Dendritic cell treated with granulocyte-macrophage colony-stimulating factor and Interleukin-4, amounts not matched to agents 40 ng/mL and 50 ng/mL, for 4 days (primary cell): ENCODE measurements around the gene SLC6A18.
"Not testable (repeated sequence)": the region's sequence is repeated elsewhere in the genome, so short reads cannot be mapped to it uniquely, and the experiment has no call there.

Experiments used
- H3K27ac Mint-ChIP-seq: one replicate; pipeline ENCODE4 v1.8.0; 2022; ENCODE audit warnings: mild to moderate bottlenecking, mixed read lengths
- H3K27me3 Mint-ChIP-seq: one replicate; pipeline ENCODE4 v1.8.0; 2022; ENCODE audit warnings: mild to moderate bottlenecking, mixed read lengths
- H3K36me3 Mint-ChIP-seq: one replicate; pipeline ENCODE4 v1.8.0; 2022; ENCODE audit warnings: low read depth, mixed read lengths
- H3K4me1 Mint-ChIP-seq: one replicate; pipeline ENCODE4 v1.8.0; 2022; ENCODE audit warnings: low read depth, mixed read lengths
- H3K4me3 Mint-ChIP-seq: one replicate; pipeline ENCODE4 v1.8.0; 2022; ENCODE audit warnings: mild to moderate bottlenecking, moderate library complexity, mixed read lengths
- H3K9me3 Mint-ChIP-seq: one replicate; pipeline ENCODE4 v1.8.0; 2022; ENCODE audit warnings: mixed read lengths
- intact Hi-C: fragments of 100-400 bp; cut with micrococcal nuclease; formaldehyde crosslinking; loops from one replicate; pipeline ENCODE4 v1.15.0; 2022

Gene SLC6A18

DNA sequence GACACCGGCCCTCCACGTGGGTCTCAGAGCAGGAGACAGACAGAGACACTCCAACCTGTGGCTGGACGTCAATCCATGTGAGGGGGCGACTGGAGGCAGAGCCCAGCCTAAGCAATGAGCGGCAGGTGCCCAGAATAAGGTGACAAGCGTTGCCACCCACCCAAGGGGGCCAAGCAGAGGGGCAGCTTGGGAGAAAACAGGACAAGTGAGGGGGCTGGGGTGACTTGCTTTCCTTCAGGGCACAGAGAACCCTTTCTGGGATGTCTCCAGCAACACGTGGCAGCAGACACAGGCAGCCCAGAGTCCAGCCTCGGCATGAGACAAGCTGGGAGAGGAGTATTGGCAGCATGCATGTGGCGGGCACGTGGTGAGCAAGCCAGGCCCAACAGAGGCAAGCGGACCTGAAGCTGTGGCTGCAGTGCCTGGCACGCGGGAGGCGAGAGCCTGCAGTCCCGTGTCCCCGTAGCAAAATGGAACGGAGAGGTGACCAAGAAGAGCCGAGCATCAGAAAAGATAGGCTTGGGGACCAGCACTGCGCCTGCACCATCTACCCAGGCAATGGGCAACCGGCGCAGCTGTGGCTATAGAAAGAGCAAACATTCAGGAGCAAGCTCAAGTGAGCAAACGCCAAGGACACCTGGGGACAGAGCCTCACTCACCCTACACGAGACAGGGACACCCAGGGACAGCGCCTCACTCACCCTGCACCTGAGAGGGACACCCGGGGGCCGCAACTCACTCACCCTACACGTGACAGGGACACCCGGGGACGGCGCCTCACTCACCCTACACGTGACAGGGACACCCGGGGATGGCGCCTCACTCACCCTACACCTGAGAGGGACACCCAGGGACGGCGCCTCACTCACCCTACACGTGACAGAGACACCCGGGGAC, 63.5 kb downstream of the SLC6A18 start:
- intact Hi-C loops, result no loop called here
- H3K27me3 Mint-ChIP-seq, result peaks cover 3% of the 10 kb centered on the region
- H3K36me3 Mint-ChIP-seq, result no peaks in the 10 kb centered on the region
- no peak overlapping the region for H3K27ac Mint-ChIP-seq
- no peaks in the 10 kb centered on the region for H3K4me1 Mint-ChIP-seq
- peaks cover 11% of the 10 kb centered on the region for H3K9me3 Mint-ChIP-seq
- no peak overlapping the region for H3K4me3 Mint-ChIP-seq

DNA sequence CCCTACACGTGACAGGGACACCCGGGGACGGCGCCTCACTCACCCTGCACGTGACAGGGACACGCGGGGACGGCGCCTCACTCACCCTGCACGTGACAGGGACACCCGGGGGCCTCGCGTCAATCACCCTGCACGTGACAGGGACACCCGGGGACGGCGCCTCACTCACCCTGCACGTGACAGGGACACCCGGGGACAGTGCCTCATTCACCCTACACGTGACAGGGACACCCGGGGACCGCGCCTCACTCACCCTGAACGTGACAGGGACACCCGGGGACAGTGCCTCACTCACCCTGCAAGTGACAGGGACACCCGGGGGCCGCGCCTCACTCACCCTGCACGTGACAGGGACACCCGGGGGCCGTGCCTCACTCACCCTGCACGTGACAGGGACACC, 64.4 kb downstream of the SLC6A18 start:
- H3K36me3 Mint-ChIP-seq, H3K4me3 Mint-ChIP-seq, intact Hi-C loops, H3K27ac Mint-ChIP-seq, H3K4me1 Mint-ChIP-seq: not testable (repeated sequence)
- Mint-ChIP-seq H3K27me3 (peaks cover 11% of the 10 kb centered on the region), H3K9me3 (peaks cover 11% of the 10 kb centered on the region)

DNA sequence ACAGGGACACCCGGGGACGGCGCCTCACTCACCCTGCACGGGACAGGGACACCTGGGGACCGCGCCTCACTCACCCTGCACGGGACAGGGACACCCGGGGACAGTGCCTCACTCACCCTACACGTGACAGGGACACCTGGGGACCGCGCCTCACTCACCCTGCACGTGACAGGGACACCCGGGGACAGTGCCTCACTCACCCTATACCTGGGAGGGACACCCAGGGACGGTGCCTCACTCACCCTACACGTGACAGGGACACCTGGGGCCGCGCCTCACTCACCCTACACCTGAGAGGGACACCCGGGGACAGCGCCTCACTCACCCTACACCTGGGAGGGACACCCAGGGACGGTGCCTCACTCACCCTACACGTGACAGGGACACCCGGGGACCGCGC, 65.8 kb downstream of the SLC6A18 start:
- H3K27ac Mint-ChIP-seq, H3K4me3 Mint-ChIP-seq, H3K4me1 Mint-ChIP-seq, H3K36me3 Mint-ChIP-seq, intact Hi-C loops: not testable (repeated sequence)
- H3K9me3 Mint-ChIP-seq, result peaks cover 11% of the 10 kb centered on the region
- peaks cover 22% of the 10 kb centered on the region for H3K27me3 Mint-ChIP-seq

DNA sequence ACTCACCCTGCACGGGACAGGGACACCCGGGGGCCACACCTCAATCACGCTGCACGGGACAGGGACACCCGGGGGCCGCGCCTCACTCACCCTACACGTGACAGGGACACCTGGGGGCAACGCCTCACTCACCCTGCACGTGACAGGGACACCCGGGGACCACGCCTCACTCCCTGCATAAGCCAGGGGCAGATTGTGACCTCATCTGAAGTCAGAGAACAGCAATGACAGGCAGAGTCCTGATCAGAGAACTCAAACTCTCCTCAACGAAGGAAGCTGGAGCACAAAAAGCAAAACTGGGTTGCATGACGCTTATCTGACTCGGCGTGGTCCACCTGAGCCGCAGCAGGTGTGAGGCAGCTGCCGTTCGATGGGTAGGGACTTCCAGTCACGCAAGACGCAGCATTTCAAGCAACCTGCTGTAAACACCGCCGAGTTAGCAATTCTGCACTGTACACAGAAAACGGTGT, 66.5 kb downstream of the SLC6A18 start:
- Mint-ChIP-seq H3K27ac (no peak overlapping the region), H3K27me3 (peaks cover 26% of the 10 kb centered on the region), H3K9me3 (peaks cover 11% of the 10 kb centered on the region), H3K36me3 (no peaks in the 10 kb centered on the region), H3K4me1 (no peaks in the 10 kb centered on the region), H3K4me3 (no peak overlapping the region)
- intact Hi-C loops, result no loop called here

DNA sequence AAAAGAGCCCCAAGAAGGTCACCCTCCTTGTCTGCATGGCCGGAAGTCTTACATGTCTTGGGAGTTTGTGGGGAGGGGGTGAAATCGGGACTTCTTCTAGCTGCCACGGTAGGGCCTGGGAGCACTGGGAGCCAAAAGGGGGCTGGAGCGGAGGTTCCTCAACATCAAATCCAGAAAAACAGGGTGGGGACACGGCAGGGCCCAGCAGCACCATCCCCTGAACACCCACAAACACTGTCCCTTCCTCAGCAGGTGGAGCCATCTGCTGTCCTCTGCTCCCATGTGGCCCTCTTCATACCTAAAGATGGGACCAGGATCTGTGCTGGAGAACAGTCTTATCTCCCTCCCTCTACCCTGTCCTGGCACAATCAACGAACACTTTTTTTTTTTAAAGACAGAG, 67.0 kb downstream of the SLC6A18 start:
- Mint-ChIP-seq H3K27ac (no peak overlapping the region), H3K4me1 (no peaks in the 10 kb centered on the region), H3K9me3 (peaks cover 11% of the 10 kb centered on the region), H3K4me3 (no peak overlapping the region), H3K27me3 (peaks cover 31% of the 10 kb centered on the region), H3K36me3 (no peaks in the 10 kb centered on the region)
- intact Hi-C loops, result no loop called here

DNA sequence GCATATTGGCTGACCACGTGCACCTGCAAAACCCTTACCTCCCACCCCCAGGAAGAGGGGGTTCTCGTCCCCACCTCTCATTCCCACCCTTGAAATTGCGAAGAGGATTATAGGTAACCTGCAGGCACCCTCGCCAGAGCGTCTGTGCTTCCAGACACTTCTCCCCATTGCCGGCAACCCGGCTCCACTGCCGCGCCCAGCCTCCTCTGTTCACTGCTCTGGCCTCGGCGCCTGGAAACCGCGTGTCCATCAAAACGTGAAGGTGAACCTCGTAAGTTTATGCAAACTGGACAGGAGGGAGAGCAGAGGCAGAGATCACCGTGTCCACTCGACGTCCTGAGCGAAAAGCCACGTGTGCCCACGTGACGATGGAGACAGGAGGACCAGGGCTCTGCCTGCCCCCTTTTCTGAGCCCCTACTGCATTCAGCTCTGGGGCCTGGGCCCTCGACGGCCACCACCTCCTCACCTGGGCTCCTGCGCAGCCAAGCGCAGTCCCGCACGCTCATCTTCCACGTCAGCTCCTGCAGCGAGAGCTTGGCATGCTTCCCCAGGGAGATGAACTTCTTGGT, 67.8 kb downstream of the SLC6A18 start:
- no peaks in the 10 kb centered on the region for H3K4me1 Mint-ChIP-seq
- H3K4me3 Mint-ChIP-seq, result no peak overlapping the region
- no peaks in the 10 kb centered on the region for H3K36me3 Mint-ChIP-seq
- H3K9me3 Mint-ChIP-seq, result peaks cover 8% of the 10 kb centered on the region
- intact Hi-C loops, result no loop called here
- H3K27me3 Mint-ChIP-seq, result peaks cover 33% of the 10 kb centered on the region
- no peak overlapping the region for H3K27ac Mint-ChIP-seq

DNA sequence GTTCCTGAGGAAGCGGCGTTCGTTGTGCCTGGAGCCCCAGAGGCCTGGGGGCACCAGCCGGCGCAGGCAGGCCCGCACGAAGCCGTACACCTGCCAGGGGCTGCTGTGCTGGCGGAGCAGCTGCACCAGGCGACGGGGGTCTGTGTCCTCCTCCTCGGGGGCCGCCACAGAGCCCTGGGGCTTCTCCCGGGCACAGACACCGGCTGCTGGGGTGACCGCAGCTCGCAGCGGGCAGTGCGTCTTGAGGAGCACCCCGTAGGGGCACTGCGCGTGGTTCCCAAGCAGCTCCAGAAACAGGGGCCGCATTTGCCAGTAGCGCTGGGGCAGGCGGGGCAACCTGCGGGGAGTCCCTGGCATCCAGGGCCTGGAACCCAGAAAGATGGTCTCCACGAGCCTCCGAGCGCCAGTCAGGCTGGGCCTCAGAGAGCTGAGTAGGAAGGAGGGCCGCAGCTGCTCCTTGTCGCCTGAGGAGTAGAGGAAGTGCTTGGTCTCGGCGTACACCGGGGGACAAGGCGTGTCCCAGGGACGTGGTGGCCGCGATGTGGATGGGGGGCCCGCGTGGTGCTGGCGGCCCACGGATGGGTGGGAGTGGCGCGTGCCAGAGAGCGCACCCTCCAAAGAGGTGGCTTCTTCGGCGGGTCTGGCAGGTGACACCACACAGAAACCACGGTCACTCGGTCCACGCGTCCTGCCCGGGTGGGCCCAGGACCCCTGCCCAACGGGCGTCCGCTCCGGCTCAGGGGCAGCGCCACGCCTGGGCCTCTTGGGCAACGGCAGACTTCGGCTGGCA, 68.4 kb downstream of the SLC6A18 start:
- intact Hi-C loops, result no loop called here
- H3K4me1 Mint-ChIP-seq, result no peaks in the 10 kb centered on the region
- H3K9me3 Mint-ChIP-seq, result peaks cover 1% of the 10 kb centered on the region
- H3K4me3 Mint-ChIP-seq, result no peak overlapping the region
- H3K36me3 Mint-ChIP-seq, result no peaks in the 10 kb centered on the region
- H3K27ac Mint-ChIP-seq, result no peak overlapping the region
- H3K27me3 Mint-ChIP-seq, result peaks cover 38% of the 10 kb centered on the region

DNA sequence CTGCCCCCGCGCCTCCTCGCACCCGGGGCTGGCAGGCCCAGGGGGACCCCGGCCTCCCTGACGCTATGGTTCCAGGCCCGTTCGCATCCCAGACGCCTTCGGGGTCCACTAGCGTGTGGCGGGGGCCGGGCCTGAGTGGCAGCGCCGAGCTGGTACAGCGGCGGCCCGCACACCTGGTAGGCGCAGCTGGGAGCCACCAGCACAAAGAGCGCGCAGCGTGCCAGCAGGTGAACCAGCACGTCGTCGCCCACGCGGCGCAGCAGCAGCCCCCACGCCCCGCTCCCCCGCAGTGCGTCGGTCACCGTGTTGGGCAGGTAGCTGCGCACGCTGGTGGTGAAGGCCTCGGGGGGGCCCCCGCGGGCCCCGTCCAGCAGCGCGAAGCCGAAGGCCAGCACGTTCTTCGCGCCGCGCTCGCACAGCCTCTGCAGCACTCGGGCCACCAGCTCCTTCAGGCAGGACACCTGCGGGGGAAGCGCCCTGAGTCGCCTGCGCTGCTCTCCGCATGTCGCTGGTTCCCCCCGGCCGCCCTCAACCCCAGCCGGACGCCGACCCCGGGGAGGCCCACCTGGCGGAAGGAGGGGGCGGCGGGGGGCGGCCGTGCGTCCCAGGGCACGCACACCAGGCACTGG, 69.1 kb downstream of the SLC6A18 start:
- Mint-ChIP-seq H3K4me1 (no peaks in the 10 kb centered on the region), H3K27me3 (peaks cover 45% of the 10 kb centered on the region), H3K4me3 (no peak overlapping the region), H3K9me3 (no peaks in the 10 kb centered on the region), H3K27ac (no peak overlapping the region), H3K36me3 (no peaks in the 10 kb centered on the region)
- intact Hi-C loops, result no loop called here

DNA sequence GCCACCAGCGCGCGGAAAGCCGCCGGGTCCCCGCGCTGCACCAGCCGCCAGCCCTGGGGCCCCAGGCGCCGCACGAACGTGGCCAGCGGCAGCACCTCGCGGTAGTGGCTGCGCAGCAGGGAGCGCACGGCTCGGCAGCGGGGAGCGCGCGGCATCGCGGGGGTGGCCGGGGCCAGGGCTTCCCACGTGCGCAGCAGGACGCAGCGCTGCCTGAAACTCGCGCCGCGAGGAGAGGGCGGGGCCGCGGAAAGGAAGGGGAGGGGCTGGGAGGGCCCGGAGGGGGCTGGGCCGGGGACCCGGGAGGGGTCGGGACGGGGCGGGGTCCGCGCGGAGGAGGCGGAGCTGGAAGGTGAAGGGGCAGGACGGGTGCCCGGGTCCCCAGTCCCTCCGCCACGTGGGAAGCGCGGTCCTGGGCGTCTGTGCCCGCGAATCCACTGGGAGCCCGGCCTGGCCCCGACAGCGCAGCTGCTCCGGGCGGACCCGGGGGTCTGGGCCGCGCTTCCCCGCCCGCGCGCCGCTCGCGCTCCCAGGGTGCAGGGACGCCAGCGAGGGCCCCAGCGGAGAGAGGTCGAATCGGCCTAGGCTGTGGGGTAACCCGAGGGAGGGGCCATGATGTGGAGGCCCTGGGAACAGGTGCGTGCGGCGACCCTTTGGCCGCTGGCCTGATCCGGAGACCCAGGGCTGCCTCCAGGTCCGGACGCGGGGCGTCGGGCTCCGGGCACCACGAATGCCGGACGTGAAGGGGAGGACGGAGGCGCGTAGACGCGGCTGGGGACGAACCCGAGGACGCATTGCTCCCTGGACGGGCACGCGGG, 69.9 kb downstream of the SLC6A18 start, which contains the start of gene TERT:
TSS of gene TERT (minus strand) at position 234 of the 815 bp plus-strand sequence. CDS start at position 155, 79 bp downstream.
- Mint-ChIP-seq H3K4me1 (no peaks in the 10 kb centered on the region), H3K36me3 (no peaks in the 10 kb centered on the region), H3K9me3 (no peaks in the 10 kb centered on the region), H3K4me3 (no peak within 1 kb of the TSS), H3K27me3 (peaks cover 46% of the 10 kb centered on the region), H3K27ac (no peak within 1 kb of the TSS)
- intact Hi-C loops, result no loop called here

DNA sequence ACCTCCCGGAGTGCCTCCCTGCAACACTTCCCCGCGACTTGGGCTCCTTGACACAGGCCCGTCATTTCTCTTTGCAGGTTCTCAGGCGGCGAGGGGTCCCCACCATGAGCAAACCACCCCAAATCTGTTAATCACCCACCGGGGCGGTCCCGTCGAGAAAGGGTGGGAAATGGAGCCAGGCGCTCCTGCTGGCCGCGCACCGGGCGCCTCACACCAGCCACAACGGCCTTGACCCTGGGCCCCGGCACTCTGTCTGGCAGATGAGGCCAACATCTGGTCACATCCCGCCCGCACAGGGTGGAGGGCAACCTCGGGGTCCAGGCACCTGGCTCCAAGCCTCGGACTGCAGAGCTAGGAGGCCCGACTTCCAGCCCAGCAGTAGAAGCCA, 70.5 kb downstream of the SLC6A18 start:
- intact Hi-C loops, result no loop called here
- H3K4me3 Mint-ChIP-seq, result no peak overlapping the region

More for the DNA sequence above, 70.5 kb downstream of the SLC6A18 start:
- no peaks in the 10 kb centered on the region for H3K36me3 Mint-ChIP-seq
- H3K4me1 Mint-ChIP-seq, result no peaks in the 10 kb centered on the region
- H3K9me3 Mint-ChIP-seq, result no peaks in the 10 kb centered on the region
- no peak overlapping the region for H3K27ac Mint-ChIP-seq
- H3K27me3 Mint-ChIP-seq, result peaks cover 46% of the 10 kb centered on the region
